Peyer's patch (tissue), 4 donors: ENCODE data around the gene CPPED1. TPM values are rescaled to one million over a fixed set of nuclear protein-coding genes. Genes with fewer than 3 reads are reported as not detected.

Experiments used
- DNase-seq, 3 donors: peaks; one replicate each; pipeline ENCODE4 v3.0.0-alpha.2; 2017 to 2019
- H3K27ac ChIP-seq, 4 donors: fragments of 200-600 bp; sonication (generic); one replicate each; pipeline ENCODE4 v1.5.1; 2016 to 2019
- H3K27me3 ChIP-seq, 2 donors: fragments of 200-600 bp; sonication (generic); one replicate each; pipeline ENCODE4 v1.5.1; 2019
- H3K36me3 ChIP-seq, 3 donors: fragments of 200-600 bp; sonication (generic); one replicate each; pipeline ENCODE4 v1.5.1; 2016 to 2019
- H3K4me1 ChIP-seq, 4 donors: fragments of 200-600 bp; sonication (generic); one replicate each; pipeline ENCODE4 v1.5.1; 2016 to 2019
- H3K4me3 ChIP-seq, 4 donors: fragments of 200-600 bp; sonication (generic); 1 replicate in 3 of 4; 2 replicates in 1 of 4; pipeline ENCODE4 v1.5.1; 2016 to 2019; ENCODE audit warnings: mild to moderate bottlenecking in 1 of 4
- H3K9me3 ChIP-seq, 4 donors: fragments of 200-600 bp; sonication (generic); one replicate each; pipeline ENCODE4 v1.5.1; 2016 to 2019; ENCODE audit warnings: mild to moderate bottlenecking in 1 of 4
- CTCF ChIP-seq, 6 experiments: fragments of 450-650 bp in 4 of 6; fragments of 200-600 bp in 2 of 6; sonication (generic) in 1 of 6; IDR thresholded peaks; one replicate each; pipeline ENCODE4 v1.5.1; 2017 to 2019; ENCODE audit warnings: antibody characterized with exemption in 6 of 6, mild to moderate bottlenecking in 3 of 6, moderate library complexity in 1 of 6
- POLR2A ChIP-seq, 2 donors: fragments of 450-650 bp; IDR thresholded peaks; one replicate each; pipeline ENCODE4 v1.5.1; 2017; ENCODE audit warnings: antibody characterized with exemption in 2 of 2, mild to moderate bottlenecking in 2 of 2, moderate library complexity in 2 of 2
- total RNA-seq, 4 donors: library from RNA; depleted of rRNA; stranded (reverse); fragments of >200 nt; gene quantifications; one replicate each; pipeline ENCODE4 v1.1.0, GENCODE V29; 2016

The CPPED1 gene
- total RNA-seq, 4 donors from 2014 or later: 26.7 to 47.9 (median 36.3) TPM

- no peak overlapping the region for H3K4me3 ChIP-seq
- peak overlapping the region in 3 of 4 donors; percentile 14 to 69 (median 27) for H3K27ac ChIP-seq
- no peaks in the 10 kb centered on the region for H3K27me3 ChIP-seq
- no peaks in the 10 kb centered on the region for H3K4me1 ChIP-seq
- no peaks in the 10 kb centered on the region for H3K36me3 ChIP-seq
- H3K9me3 ChIP-seq: no peaks in the 10 kb centered on the region
- DNase-seq: peak in 1 of 3 donors; percentile 66
- TF ChIP-seq POLR2A (IDR thresholded peaks at IDR 0.05): no peak
- TF ChIP-seq CTCF (IDR thresholded peaks at IDR 0.05): no peak
These were observed 38.7 kb downstream of the CPPED1 start for GRCh38 chr16:12764813-12765488.

GRCh38 chr16:12763517-12763916 lies 40.2 kb downstream of the CPPED1 start:
- no peak for TF ChIP-seq CTCF (IDR thresholded peaks at IDR 0.05)
- no peak for TF ChIP-seq POLR2A (IDR thresholded peaks at IDR 0.05)
- Histone ChIP-seq H3K27ac (no peak overlapping the region), H3K36me3 (no peaks in the 10 kb centered on the region), H3K4me3 (no peak overlapping the region), H3K27me3 (no peaks in the 10 kb centered on the region), H3K9me3 (no peaks in the 10 kb centered on the region), H3K4me1 (no peaks in the 10 kb centered on the region)
- DNase-seq: no peak

- H3K27ac ChIP-seq: no peak overlapping the region
- H3K9me3 ChIP-seq: no peaks in the 10 kb centered on the region
- H3K4me1 ChIP-seq: no peaks in the 10 kb centered on the region
- no peaks in the 10 kb centered on the region for H3K27me3 ChIP-seq
- no peak overlapping the region for H3K4me3 ChIP-seq
- TF ChIP-seq CTCF (IDR thresholded peaks at IDR 0.05) (no peak), POLR2A (IDR thresholded peaks at IDR 0.05) (no peak)
- H3K36me3 ChIP-seq: no peaks in the 10 kb centered on the region
- no peak for DNase-seq
These were observed 42.7 kb downstream of the CPPED1 start for GRCh38 chr16:12760819-12761611.

- Histone ChIP-seq H3K27ac (no peak overlapping the region), H3K36me3 (no peaks in the 10 kb centered on the region), H3K27me3 (no peaks in the 10 kb centered on the region), H3K4me3 (no peak overlapping the region), H3K9me3 (no peaks in the 10 kb centered on the region), H3K4me1 (no peaks in the 10 kb centered on the region)
- DNase-seq: peak in 1 of 3 donors; percentile 25
- TF ChIP-seq POLR2A (IDR thresholded peaks at IDR 0.05) (no peak), CTCF (IDR thresholded peaks at IDR 0.05) (no peak)
These were observed 44.8 kb downstream of the CPPED1 start for GRCh38 chr16:12758670-12759558.

GRCh38 chr16:12758031-12758669 lies 45.5 kb downstream of the CPPED1 start:
- Histone ChIP-seq H3K27me3 (no peaks in the 10 kb centered on the region), H3K27ac (no peak overlapping the region), H3K4me1 (no peaks in the 10 kb centered on the region), H3K36me3 (no peaks in the 10 kb centered on the region), H3K9me3 (no peaks in the 10 kb centered on the region), H3K4me3 (no peak overlapping the region)
- no peak for TF ChIP-seq POLR2A (IDR thresholded peaks at IDR 0.05)
- TF ChIP-seq CTCF (IDR thresholded peaks at IDR 0.05): no peak
- no peak for DNase-seq
